Upper lobe of right lung (tissue), 1 donor: Measurements from ENCODE around the gene EXOC4. TPM values are rescaled to one million over a fixed set of nuclear protein-coding genes. Genes with fewer than 3 reads are reported as not detected.
A peak's percentile ranks its signal among the peaks of the same experiment; 100 is the strongest.

Source experiments
- ATAC-seq: fragments of 200-7000 bp; cut with Tn5 transposase; one replicate; pipeline ENCODE4 v1.9.1; 2020; ENCODE audit warnings: mild to moderate bottlenecking, moderate library complexity
- DNase-seq: peaks from one replicate; pipeline ENCODE4 v3.0.0-alpha.2; 2020
- H3K27ac ChIP-seq: fragments of 200-600 bp; one replicate; pipeline ENCODE4 v1.8.0; 2022
- H3K27me3 ChIP-seq: fragments of 200-600 bp; one replicate; pipeline ENCODE4 v1.8.0; 2022; ENCODE audit warnings: mild to moderate bottlenecking
- H3K36me3 ChIP-seq: fragments of 200-600 bp; one replicate; pipeline ENCODE4 v1.8.0; 2022
- H3K4me1 ChIP-seq: fragments of 200-600 bp; one replicate; pipeline ENCODE4 v1.8.0; 2022
- H3K4me3 ChIP-seq: fragments of 200-600 bp; one replicate; pipeline ENCODE4 v1.8.0; 2022; ENCODE audit warnings: mild to moderate bottlenecking
- H3K9me3 ChIP-seq: fragments of 200-600 bp; one replicate; pipeline ENCODE4 v1.8.0; 2022
- CTCF ChIP-seq: fragments of 200-600 bp; IDR thresholded peaks from one replicate; pipeline ENCODE4 v1.8.0; 2022; ENCODE audit warnings: antibody characterized with exemption
- intact Hi-C: fragments of 100-400 bp; cut with DNase I; formaldehyde crosslinking; loops from one replicate; pipeline ENCODE4 v1.11.0; 2022
- total RNA-seq: library from RNA; stranded (reverse); fragmentation: NEBNext Ultra II Directional; extraction: Animal tissue kit (Norgen Biotek cat#: 25700); gene quantifications from one replicate; pipeline ENCODE4 v1.2.1, GENCODE V29; 2021
- donor health status: DM: no; HTN: yes; CAD: no; lungs with severe emphysema.

Gene EXOC4
- total RNA-seq, 1 donor from 2014 or later = 73.5 TPM

DNA sequence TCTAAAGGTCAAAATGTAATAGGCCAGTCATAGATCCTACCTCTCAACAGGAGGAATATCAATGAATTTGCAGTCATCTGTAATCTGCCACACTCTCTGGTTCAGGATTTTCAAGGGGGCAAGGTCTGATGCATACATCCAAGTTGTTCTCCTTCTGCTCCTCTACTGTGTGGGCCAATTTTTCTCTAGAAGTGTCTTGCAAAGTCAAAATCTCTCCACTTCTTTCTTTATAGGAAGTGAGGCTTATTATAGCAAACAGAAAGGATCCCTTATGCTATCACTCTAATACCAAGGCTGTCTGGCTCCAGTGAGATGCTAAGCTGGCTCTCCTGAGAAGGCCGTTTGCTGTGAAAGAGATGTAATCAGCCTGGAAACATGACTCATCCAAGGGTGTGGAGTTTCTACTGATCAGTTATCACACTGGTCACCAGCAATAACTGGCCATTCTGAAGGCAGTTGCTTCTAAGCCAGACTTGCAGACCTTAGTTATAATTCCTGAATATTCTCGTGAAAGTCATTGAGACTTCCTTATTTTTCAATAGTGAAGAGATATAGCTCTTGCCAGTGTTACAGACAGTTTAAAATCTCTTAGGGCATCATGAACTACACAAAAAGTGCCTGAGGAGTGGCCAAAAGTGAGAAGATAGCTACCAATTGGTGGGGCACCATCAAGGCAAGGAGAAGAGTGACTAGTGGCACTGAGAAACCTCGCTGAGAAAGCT is 831.0 kb downstream of the EXOC4 start:
- Histone ChIP-seq H3K27me3 (no peaks in the 10 kb centered on the region), H3K36me3 (no peaks in the 10 kb centered on the region), H3K4me1 (no peaks in the 10 kb centered on the region), H3K4me3 (no peak overlapping the region), H3K9me3 (peaks cover 9% of the 10 kb centered on the region), H3K27ac (no peak overlapping the region)
- intact Hi-C loops = no loop called here
- ATAC-seq = no peak
- TF ChIP-seq CTCF = no peak
- DNase-seq = no peak

GRCh38 chr7:134084488-134085144 is 831.7 kb downstream of the EXOC4 start:
- intact Hi-C loops = no loop called here
- peak; percentile 67 for ATAC-seq
- H3K4me3 ChIP-seq = no peak overlapping the region
- no peaks in the 10 kb centered on the region for H3K27me3 ChIP-seq
- no peak overlapping the region for H3K27ac ChIP-seq
- no peaks in the 10 kb centered on the region for H3K4me1 ChIP-seq
- no peaks in the 10 kb centered on the region for H3K36me3 ChIP-seq
- no peak for TF ChIP-seq CTCF
- H3K9me3 ChIP-seq = peaks cover 9% of the 10 kb centered on the region
- no peak for DNase-seq

DNA sequence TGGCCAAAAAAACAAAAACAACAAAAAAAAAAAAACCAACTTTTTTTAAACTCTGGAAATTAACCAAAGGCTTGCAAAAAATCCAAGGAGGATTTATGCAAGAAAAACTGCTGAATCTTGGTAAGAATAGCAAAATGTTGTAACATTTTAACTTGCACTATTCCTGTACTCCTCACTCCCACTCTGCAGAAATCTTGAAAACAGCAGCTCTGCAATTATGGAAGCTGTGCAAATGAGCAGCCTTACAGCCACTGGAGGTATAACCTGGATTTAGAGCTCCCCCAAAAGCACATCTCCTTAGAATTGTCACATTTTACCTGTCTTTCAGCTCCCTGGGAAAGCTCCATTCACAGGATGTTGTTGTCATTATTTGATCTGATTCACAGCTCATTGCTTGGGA is 832.4 kb downstream of the EXOC4 start:
- no peaks in the 10 kb centered on the region for H3K27me3 ChIP-seq
- no peak overlapping the region for H3K4me3 ChIP-seq
- no peak for DNase-seq
- H3K27ac ChIP-seq = no peak overlapping the region
- no peak for ATAC-seq
- H3K9me3 ChIP-seq = peaks cover 9% of the 10 kb centered on the region
- no peak for TF ChIP-seq CTCF
- H3K4me1 ChIP-seq = no peaks in the 10 kb centered on the region
- intact Hi-C loops = no loop called here
- H3K36me3 ChIP-seq = no peaks in the 10 kb centered on the region

DNA sequence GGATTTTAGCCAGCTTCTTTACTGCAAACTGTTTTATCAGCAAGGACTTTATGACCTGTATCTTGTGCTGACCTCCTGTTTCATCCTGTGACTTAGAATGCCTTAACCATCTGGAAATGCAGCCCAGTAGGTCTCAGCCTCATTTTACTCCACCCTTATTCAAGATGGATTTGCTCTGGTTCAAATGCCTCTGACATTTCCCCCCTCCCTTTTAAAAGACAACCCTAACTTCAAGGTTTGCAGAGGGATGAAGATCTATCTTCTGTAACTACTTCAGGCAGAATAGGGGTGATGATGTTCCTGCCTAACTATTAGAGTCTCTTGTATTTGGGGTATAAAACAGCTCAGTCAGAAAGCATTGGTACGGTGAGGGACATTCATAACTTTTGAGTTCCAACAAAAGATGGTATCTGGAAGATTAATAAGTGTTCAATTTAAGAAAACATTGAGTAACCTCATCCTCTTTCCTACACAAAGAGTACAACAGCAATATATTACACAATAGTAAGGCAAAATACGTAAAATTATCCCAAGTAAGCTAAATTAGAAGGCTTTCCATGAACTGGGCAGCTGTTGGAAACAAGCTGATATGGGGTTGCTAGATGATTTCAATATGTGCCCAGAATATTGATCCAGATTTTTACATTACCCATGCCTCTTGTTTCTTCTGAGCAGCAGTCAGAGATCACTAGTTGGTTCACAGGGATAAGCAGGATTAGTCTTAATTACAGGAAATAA is 834.3 kb downstream of the EXOC4 start:
- intact Hi-C loops = no loop called here
- no peak for ATAC-seq
- Histone ChIP-seq H3K36me3 (no peaks in the 10 kb centered on the region), H3K9me3 (peaks cover 9% of the 10 kb centered on the region), H3K27ac (no peak overlapping the region), H3K4me3 (no peak overlapping the region), H3K4me1 (no peaks in the 10 kb centered on the region), H3K27me3 (no peaks in the 10 kb centered on the region)
- no peak for DNase-seq
- TF ChIP-seq CTCF = no peak

- Histone ChIP-seq H3K36me3 (no peaks in the 10 kb centered on the region), H3K27me3 (no peaks in the 10 kb centered on the region), H3K4me3 (no peak overlapping the region), H3K27ac (no peak overlapping the region), H3K9me3 (peaks cover 9% of the 10 kb centered on the region), H3K4me1 (no peaks in the 10 kb centered on the region)
- ATAC-seq (no peak), DNase-seq (no peak)
- no peak for TF ChIP-seq CTCF
- intact Hi-C loops = no loop called here
Measured at GRCh38 chr7:134088199-134088598, 835.3 kb downstream of the EXOC4 start.
